Activated CD4-positive, alpha-beta memory T cell treated with anti-CD3 and anti-CD28 coated beads for 36 hours (primary cell): ENCODE data around the gene B4GALT4. TPM values are rescaled to one million over a fixed set of nuclear protein-coding genes. Genes with fewer than 3 reads are reported as not detected.
"Not testable (repeated sequence)": the region's sequence is repeated elsewhere in the genome, so short reads cannot be mapped to it uniquely, and the experiment has no call there.

Source experiments
- CTCF ChIA-PET: fragments of 350-600 bp; sonication (Branson Sonifier 250); formaldehyde crosslinking; loops from one replicate; lab custom pipeline; 2021; ENCODE audit warnings: antibody characterized with exemption, inconsistent platforms; lab: Charles Lee
- POLR2A ChIA-PET: fragments of 350-600 bp; sonication (Branson Sonifier 250); formaldehyde crosslinking; loops from one replicate; lab custom pipeline; 2021; ENCODE audit warnings: antibody characterized with exemption; lab: Charles Lee
- DNase-seq: peaks from one replicate; pipeline ENCODE4 v3.0.0-alpha.2; 2020
- H3K27ac Mint-ChIP-seq: one replicate; pipeline ENCODE4 v1.8.0; 2021; ENCODE audit warnings: mixed read lengths
- H3K27me3 Mint-ChIP-seq: one replicate; pipeline ENCODE4 v1.8.0; 2021; ENCODE audit warnings: mixed read lengths
- H3K36me3 Mint-ChIP-seq: one replicate; pipeline ENCODE4 v1.8.0; 2021; ENCODE audit warnings: mixed read lengths
- H3K4me1 Mint-ChIP-seq: one replicate; pipeline ENCODE4 v1.8.0; 2021; ENCODE audit warnings: low read depth, mixed read lengths
- H3K4me3 Mint-ChIP-seq: one replicate; pipeline ENCODE4 v1.8.0; 2021; ENCODE audit warnings: mild to moderate bottlenecking, mixed read lengths
- H3K9me3 Mint-ChIP-seq: one replicate; pipeline ENCODE4 v1.8.0; 2021; ENCODE audit warnings: mixed read lengths
- intact Hi-C: fragments of 100-400 bp; cut with micrococcal nuclease; formaldehyde crosslinking; loops from one replicate; pipeline ENCODE4 v1.15.1; 2023
- total RNA-seq, 2 experiments: library from RNA; stranded (reverse); gene quantifications; one replicate each; pipeline ENCODE4 v1.2.3, GENCODE V29; 2021

Gene B4GALT4
- total RNA-seq, 2 experiments from 2014 or later, result 13.5 to 14.2 TPM

DNA sequence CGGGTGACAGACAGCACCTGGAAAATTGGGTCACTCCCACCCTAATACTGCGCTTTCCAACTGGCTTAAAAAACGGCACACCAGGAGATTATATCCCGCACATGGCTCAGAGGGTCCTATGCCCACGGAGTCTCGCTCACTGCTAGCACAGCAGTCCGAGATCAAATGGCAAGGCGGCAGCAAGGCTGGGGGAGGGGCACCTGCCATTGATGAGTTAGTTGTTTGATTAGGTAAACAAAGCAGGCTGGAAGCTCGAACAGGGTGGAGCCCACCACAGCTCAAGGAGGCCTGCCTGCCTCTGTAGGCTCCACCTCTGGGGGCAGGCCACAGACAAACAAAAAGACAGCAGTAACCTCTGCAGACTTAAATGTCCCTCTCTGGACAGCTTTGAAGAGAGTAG, 75.9 kb downstream of the B4GALT4 start:
- H3K9me3 Mint-ChIP-seq, H3K27ac Mint-ChIP-seq, intact Hi-C loops, H3K4me1 Mint-ChIP-seq, DNase-seq, H3K27me3 Mint-ChIP-seq, H3K4me3 Mint-ChIP-seq, H3K36me3 Mint-ChIP-seq, POLR2A ChIA-PET, CTCF ChIA-PET: not testable (repeated sequence)

Other genes starting within 250 kb of the B4GALT4 start
- gene IGSF11, start 206.0 kb downstream of the B4GALT4 start, total RNA-seq, result under 1 TPM; 0.14 to 0.15 TPM
- not detected for gene TEX55, start 94.7 kb downstream of the B4GALT4 start, total RNA-seq
- not detected for gene UPK1B, start 67.3 kb downstream of the B4GALT4 start, total RNA-seq
- 10 to 100 TPM; 10.8 to 11.4 TPM for gene ARHGAP31, start 53.5 kb upstream of the B4GALT4 start, total RNA-seq
- gene TMEM39A, start 222.7 kb upstream of the B4GALT4 start, total RNA-seq, result 10 to 100 TPM; 33.9 to 34.3 TPM
- 10 to 100 TPM; 13.0 to 13.9 TPM for gene POGLUT1, start 228.1 kb upstream of the B4GALT4 start, total RNA-seq